Body of pancreas (tissue), 4 donors: Measurements from ENCODE around the gene OR5A1.

ENCODE experiments used
- CTCF ChIP-seq, 7 experiments: fragments of 450-650 bp in 4 of 7; fragments of 200-600 bp in 3 of 7; sonication (generic) in 3 of 7; IDR thresholded peaks; one replicate each; pipeline ENCODE4 v1.5.1; 2016 to 2019; ENCODE audit warnings: antibody characterized with exemption in 7 of 7
- POLR2A ChIP-seq, 3 donors: fragments of 450-650 bp; IDR thresholded peaks; one replicate each; pipeline ENCODE4 v1.6.1; 2016; ENCODE audit warnings: antibody characterized with exemption in 3 of 3, mild to moderate bottlenecking in 2 of 3

GRCh38 chr11:59403546-59403945 lies 32.7 kb upstream of the OR5A1 start:
- TF ChIP-seq CTCF (IDR thresholded peaks at IDR 0.05) = no peak
- TF ChIP-seq POLR2A (IDR thresholded peaks at IDR 0.05) = no peak
